ENCODE data around the gene MS4A5.

Gene MS4A5

GRCh38 chr11:60485987-60486386, 56.6 kb downstream of the MS4A5 start:
- DNase-seq = no peak

GRCh38 chr11:60492488-60493009, 63.2 kb downstream of the MS4A5 start, which contains the start of gene MS4A12:
MS4A12 (plus strand) TSS chr11:60492778; CDS start chr11:60497319, 4,541 bp downstream.
- no peak for DNase-seq

GRCh38 chr11:60493454-60493853, 64.1 kb downstream of the MS4A5 start:
- DNase-seq = no peak

Measured in right forelimb (tissue), 1 donor.